GM12875 (cell line): ENCODE results near the gene ADK.

ENCODE experiments used
- H3K4me3 ChIP-seq: one replicate; pipeline ENCODE4 v1.5.1; 2011; ENCODE audit warnings: low read depth, low read length, control low read depth
- CTCF ChIP-seq: IDR thresholded peaks from 2 replicates; pipeline ENCODE4 v1.5.1; 2011; ENCODE audit warnings: low read depth, mild to moderate bottlenecking, control low read depth, inconsistent platforms, low read length, moderate library complexity, borderline replicate concordance; ENCODE audit not compliant: insufficient read depth

The ADK gene

GRCh38 chr10:74262856-74263255, 111.8 kb downstream of the ADK start:
- TF ChIP-seq CTCF, result no peak
- H3K4me3 ChIP-seq, result no peak overlapping the region

GRCh38 chr10:74263996-74264395, 113.0 kb downstream of the ADK start:
- no peak overlapping the region for H3K4me3 ChIP-seq
- TF ChIP-seq CTCF, result no peak

GRCh38 chr10:74272288-74272687, 121.3 kb downstream of the ADK start:
- H3K4me3 ChIP-seq, result no peak overlapping the region
- TF ChIP-seq CTCF, result no peak

GRCh38 chr10:74275755-74276290, 124.8 kb downstream of the ADK start:
- TF ChIP-seq CTCF, result no peak
- H3K4me3 ChIP-seq, result no peak overlapping the region

- TF ChIP-seq CTCF, result no peak
- H3K4me3 ChIP-seq, result no peak overlapping the region
Measured at GRCh38 chr10:74276416-74276815, 125.4 kb downstream of the ADK start.

- no peak overlapping the region for H3K4me3 ChIP-seq
- no peak for TF ChIP-seq CTCF
Measured at GRCh38 chr10:74282151-74282847, 131.3 kb downstream of the ADK start.

GRCh38 chr10:74282848-74283210, 131.8 kb downstream of the ADK start:
- H3K4me3 ChIP-seq, result no peak overlapping the region
- TF ChIP-seq CTCF, result no peak
